ENCODE results near the gene BTBD9. TPM values are rescaled to one million over a fixed set of nuclear protein-coding genes. Genes with fewer than 3 reads are reported as not detected.

Gene BTBD9
- total RNA-seq, 1 experiment from 2014 or later, result 8.9 TPM

DNA sequence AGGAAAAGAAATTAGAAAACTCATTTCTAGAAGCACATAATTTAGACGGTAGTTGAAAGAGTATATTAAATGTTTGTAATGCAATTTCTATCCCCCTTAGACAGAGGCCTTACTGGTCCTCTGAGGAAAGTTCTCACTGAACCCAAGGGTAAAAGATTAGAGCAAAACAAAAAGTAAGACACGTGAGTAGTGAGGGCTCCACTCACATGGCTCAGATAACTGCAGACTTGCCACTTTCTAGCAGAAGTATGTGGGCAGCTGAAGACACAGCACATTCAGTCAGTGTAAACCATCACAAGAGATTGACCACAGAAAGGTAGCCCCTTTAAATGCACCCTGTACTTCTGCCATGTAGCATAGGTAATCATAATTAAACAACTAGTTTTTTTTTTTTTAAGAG, 193.8 kb downstream of the BTBD9 start:
- Histone ChIP-seq H3K14ac (ENCODE audit: insufficient read depth, low read length) (no peak overlapping the region), H2AFZ (ENCODE audit: low read length) (no peak overlapping the region), H2BK120ac (ENCODE audit: low read depth, low read length, poor library complexity, severe bottlenecking) (no peak overlapping the region), H2BK12ac (ENCODE audit: insufficient read length, low read depth, low read length) (no peak overlapping the region), H3K4me2 (ENCODE audit: insufficient read depth, insufficient read length, low read length) (no peak overlapping the region), H3K56ac (ENCODE audit: insufficient read length, low read depth, low read length) (no peak overlapping the region), H4K8ac (replicated peaks; ENCODE audit: insufficient read length, low read depth, low read length) (no peak overlapping the region), H4K5ac (ENCODE audit: insufficient read length, low read depth, low read length) (no peak overlapping the region), H3K79me1 (ENCODE audit: insufficient read depth, low read depth, low read length, poor library complexity, severe bottlenecking) (no peaks in the 10 kb centered on the region), H3T11ph (ENCODE audit: low read length) (no peak overlapping the region), H3K27ac (ENCODE audit: insufficient read length, low read depth, low read length) (no peak overlapping the region), H3K79me2 (ENCODE audit: insufficient read depth, low read length) (no peaks in the 10 kb centered on the region), H2BK5ac (ENCODE audit: insufficient read length, low read length) (no peak overlapping the region), H4K91ac (ENCODE audit: insufficient read length, low read depth, low read length) (no peak overlapping the region), H3K23me2 (ENCODE audit: insufficient read length, low read depth, low read length, poor library complexity, severe bottlenecking) (no peaks in the 10 kb centered on the region), H3K23ac (ENCODE audit: insufficient read length, low read depth, low read length) (no peak overlapping the region), H4K20me1 (ENCODE audit: control insufficient read depth, insufficient read depth, insufficient read length) (no peaks in the 10 kb centered on the region), H2AK5ac (ENCODE audit: insufficient read length, low read length) (no peak overlapping the region), H3K9me3 (ENCODE audit: control insufficient read depth, low read depth, low read length) (no peaks in the 10 kb centered on the region), H3K27me3 (ENCODE audit: insufficient read depth, low read length) (no peaks in the 10 kb centered on the region), H3K4me1 (ENCODE audit: insufficient read depth, low read length) (no peaks in the 10 kb centered on the region), H3K18ac (ENCODE audit: insufficient read length, low read depth, low read length) (no peak overlapping the region), H3K9ac (ENCODE audit: extremely low read depth, insufficient read length, low read length) (no peak overlapping the region), H2BK20ac (ENCODE audit: low read depth, low read length, poor library complexity, severe bottlenecking) (no peak overlapping the region), H2BK15ac (ENCODE audit: low read depth, low read length) (no peak overlapping the region), H3K4ac (ENCODE audit: low read depth, low read length) (no peak overlapping the region)
- Mint-ChIP-seq H3K36me3 (ENCODE audit: insufficient read depth in 1 of 3, low read depth in 3 of 3) (no peaks in the 10 kb centered on the region), H3K27me3 (ENCODE audit: low read depth) (0 out of 2 replicates have a peak, but pooled peaks cover 2% of the 10 kb centered on the region), H3K4me1 (peaks cover 5 to 6% of the 10 kb centered on the region in 2 experiments; a peak in 2 of 4 replicates), H3K4me3 (no peak overlapping the region), H3K9me3 (no peaks in the 10 kb centered on the region), H3K27ac (no peak overlapping the region)
- DNase-seq, result no peak
- no CpG with 5 or more reads among the region's 2 CpGs for WGBS (ENCODE audit: extremely low coverage, insufficient read length, low lambda C conversion rate)
- TF ChIP-seq, protein P1, sequence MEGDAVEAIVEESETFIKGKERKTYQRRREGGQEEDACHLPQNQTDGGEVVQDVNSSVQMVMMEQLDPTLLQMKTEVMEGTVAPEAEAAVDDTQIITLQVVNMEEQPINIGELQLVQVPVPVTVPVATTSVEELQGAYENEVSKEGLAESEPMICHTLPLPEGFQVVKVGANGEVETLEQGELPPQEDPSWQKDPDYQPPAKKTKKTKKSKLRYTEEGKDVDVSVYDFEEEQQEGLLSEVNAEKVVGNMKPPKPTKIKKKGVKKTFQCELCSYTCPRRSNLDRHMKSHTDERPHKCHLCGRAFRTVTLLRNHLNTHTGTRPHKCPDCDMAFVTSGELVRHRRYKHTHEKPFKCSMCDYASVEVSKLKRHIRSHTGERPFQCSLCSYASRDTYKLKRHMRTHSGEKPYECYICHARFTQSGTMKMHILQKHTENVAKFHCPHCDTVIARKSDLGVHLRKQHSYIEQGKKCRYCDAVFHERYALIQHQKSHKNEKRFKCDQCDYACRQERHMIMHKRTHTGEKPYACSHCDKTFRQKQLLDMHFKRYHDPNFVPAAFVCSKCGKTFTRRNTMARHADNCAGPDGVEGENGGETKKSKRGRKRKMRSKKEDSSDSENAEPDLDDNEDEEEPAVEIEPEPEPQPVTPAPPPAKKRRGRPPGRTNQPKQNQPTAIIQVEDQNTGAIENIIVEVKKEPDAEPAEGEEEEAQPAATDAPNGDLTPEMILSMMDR (conservative IDR thresholded peaks at IDR 0.05), result no peak

Measured in H9 (cell line).